Measurements from ENCODE around the gene OR2T10. TPM values are rescaled to one million over a fixed set of nuclear protein-coding genes. Genes with fewer than 3 reads are reported as not detected.

OR2T10 gene
- total and polyA plus RNA-seq, 5 donors = not detected

DNA sequence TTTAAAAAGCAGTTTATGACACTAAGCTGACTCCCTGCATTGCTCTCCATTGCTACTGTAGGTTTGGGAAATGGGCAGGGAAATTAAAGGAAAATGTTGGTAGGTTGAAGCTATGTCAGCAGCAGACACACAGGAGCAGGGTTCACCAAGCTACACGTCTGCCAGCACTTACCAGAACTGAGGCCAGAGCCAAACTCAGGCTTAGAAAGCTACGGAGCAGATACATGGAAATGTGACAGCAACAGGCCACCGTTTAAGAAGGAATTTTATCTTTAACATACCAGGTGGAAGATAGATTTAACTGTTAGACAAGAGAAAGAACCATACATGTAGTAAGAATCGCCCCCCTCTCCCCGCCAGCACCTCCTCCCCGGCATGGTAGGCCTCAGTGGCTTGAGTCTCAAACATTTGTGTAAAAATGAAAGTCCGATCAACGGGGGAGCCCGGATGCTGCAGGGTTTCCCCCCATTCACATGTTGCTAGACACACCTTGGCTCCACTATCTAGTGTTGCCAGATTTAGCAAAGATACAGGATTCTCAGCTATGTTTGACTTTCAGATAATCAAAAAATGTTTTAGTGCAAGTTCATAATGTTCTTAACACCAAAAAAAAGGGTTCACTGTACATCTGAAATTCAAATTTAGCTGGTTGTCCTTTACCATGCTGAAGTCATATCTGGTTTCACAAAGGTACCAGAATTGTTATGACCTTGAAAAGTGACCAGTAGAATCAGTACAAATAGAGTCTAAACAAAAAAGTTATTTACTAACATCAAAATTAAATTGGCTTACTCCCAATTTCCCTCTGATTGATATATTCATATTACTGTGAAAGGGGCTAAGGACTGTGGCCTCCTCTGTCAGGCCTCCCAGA, 30.7 kb upstream of the OR2T10 start:
- WGBS = 75% methylated on average over 9 of the region's 9 CpGs
- DNase-seq (no peak), ATAC-seq (no peak)
- H3K4me3 ChIP-seq (ENCODE audit: low read length) = no peak overlapping the region
- no peak overlapping the region for H3K27ac ChIP-seq (ENCODE audit: low read length)
- intact Hi-C loops (cut with DNase I) = no loop called here
- no peaks in the 10 kb centered on the region for H3K4me1 ChIP-seq (ENCODE audit: control insufficient read depth, insufficient read depth, low read length)
- no peaks in the 10 kb centered on the region for H3K27me3 ChIP-seq (ENCODE audit: control insufficient read depth, insufficient read depth)
- H3K9me3 ChIP-seq (ENCODE audit: control insufficient read depth, low read length) = no peaks in the 10 kb centered on the region

DNA sequence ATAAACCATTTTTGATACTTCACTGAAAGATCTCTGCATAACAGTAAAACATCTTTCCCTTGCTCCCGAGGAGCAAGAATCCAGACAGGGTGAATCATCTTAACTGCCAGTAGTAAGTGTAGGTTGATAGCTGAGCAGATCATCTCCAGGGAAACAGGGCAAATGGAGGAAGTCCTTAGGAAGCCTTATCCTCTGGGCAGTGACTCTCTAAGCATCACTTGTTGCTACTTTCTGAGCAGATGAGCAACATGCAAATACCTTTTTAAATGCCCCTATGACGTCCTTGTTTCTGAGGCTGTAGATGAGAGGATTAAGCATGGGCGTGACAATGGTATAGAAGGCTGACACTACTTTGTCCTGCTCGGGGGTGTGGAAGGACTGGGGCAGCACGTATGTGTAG, 28.5 kb upstream of the OR2T10 start:
- Histone ChIP-seq H3K9me3 (ENCODE audit: control insufficient read depth, low read length) (no peaks in the 10 kb centered on the region), H3K27ac (ENCODE audit: low read length) (no peak overlapping the region), H3K4me3 (ENCODE audit: low read length) (no peak overlapping the region), H3K4me1 (ENCODE audit: control insufficient read depth, insufficient read depth, low read length) (no peaks in the 10 kb centered on the region), H3K27me3 (ENCODE audit: control insufficient read depth, insufficient read depth) (no peaks in the 10 kb centered on the region)
- ATAC-seq (no peak), DNase-seq (no peak)
- WGBS = 58% methylated on average over 5 of the region's 5 CpGs
- intact Hi-C loops (cut with DNase I) = no loop called here

DNA sequence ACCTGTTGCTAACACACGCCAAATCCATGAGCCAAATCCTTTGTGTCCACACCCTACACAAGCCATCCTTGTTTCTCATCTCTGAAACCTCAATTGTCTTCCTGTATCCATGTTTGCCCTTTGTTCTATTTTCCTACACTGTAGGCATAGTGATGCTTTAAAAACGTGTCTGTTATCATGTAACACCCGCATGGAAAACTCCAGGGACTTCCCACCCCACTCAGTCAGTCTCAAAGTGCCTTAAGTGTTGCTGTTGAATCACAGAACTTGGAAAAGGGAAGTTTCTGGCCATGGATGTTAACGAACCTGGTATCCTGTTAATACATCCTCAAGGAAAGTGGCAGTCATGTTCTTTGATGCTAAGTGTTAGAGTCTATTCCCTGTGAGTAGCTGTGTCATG, 27.7 kb upstream of the OR2T10 start:
- ATAC-seq (no peak), DNase-seq (no peak)
- Histone ChIP-seq H3K27me3 (ENCODE audit: control insufficient read depth, insufficient read depth) (no peaks in the 10 kb centered on the region), H3K27ac (ENCODE audit: low read length) (no peak overlapping the region), H3K4me3 (ENCODE audit: low read length) (no peak overlapping the region), H3K9me3 (ENCODE audit: control insufficient read depth, low read length) (no peaks in the 10 kb centered on the region), H3K4me1 (ENCODE audit: control insufficient read depth, insufficient read depth, low read length) (no peaks in the 10 kb centered on the region)
- 53% methylated on average over 4 of the region's 4 CpGs for WGBS
- intact Hi-C loops (cut with DNase I) = no loop called here

DNA sequence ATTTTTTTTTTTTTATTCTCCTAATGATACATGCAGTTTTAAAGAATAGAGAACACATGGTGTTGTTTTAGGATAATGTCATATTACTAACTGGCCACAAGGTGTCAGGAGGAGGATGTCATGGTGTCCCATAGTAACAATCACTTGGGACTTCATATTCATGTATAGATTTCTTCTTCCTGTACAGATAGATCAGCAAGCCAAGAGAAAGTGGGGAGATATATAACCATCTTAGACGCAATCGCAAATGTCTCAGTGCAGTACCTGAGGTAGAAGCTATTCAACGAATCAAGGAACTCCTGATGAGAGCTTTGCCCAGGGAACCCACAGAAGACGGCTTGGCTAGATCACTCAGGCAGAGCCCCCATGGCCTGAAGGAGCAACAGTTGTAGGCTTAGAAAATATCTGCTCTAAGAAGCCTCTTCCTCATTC, 25.1 kb upstream of the OR2T10 start:
- 62% methylated on average over 4 of the region's 4 CpGs for WGBS
- H3K27ac ChIP-seq (ENCODE audit: low read length) = no peak overlapping the region
- H3K9me3 ChIP-seq (ENCODE audit: control insufficient read depth, low read length) = no peaks in the 10 kb centered on the region
- H3K4me3 ChIP-seq (ENCODE audit: low read length) = no peak overlapping the region
- ATAC-seq (no peak), DNase-seq (no peak)
- intact Hi-C loops (cut with DNase I) = loop anchor here in 2 of 4 donors (5.0 kb wide), 1 partner anchor 185 kb away; no protein-coding TSS in a partner anchor
- no peaks in the 10 kb centered on the region for H3K27me3 ChIP-seq (ENCODE audit: control insufficient read depth, insufficient read depth)
- no peaks in the 10 kb centered on the region for H3K4me1 ChIP-seq (ENCODE audit: control insufficient read depth, insufficient read depth, low read length)

DNA sequence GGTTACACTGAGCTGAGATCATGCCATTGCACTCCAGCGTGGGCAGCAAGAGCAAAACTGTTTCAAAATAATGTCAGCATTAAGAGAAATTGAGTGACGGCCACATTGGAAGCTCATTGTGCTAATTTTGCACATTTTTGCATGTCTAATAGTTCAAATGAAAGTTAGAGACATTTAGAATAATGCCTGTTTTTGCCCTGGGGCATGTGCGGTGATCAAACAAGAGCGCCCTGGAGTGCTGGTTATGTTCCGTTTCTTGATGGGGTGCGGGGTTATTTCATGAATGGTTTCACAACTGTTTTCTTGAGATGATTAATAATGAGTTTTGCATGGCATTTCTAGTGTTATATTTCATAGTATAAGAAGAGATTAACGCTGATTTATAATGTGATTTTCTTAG, 24.3 kb upstream of the OR2T10 start:
- DNase-seq (no peak), ATAC-seq (no peak)
- no peak overlapping the region for H3K4me3 ChIP-seq (ENCODE audit: low read length)
- H3K27me3 ChIP-seq (ENCODE audit: control insufficient read depth, insufficient read depth) = no peaks in the 10 kb centered on the region
- no peaks in the 10 kb centered on the region for H3K9me3 ChIP-seq (ENCODE audit: control insufficient read depth, low read length)
- no peaks in the 10 kb centered on the region for H3K4me1 ChIP-seq (ENCODE audit: control insufficient read depth, insufficient read depth, low read length)
- no peak overlapping the region for H3K27ac ChIP-seq (ENCODE audit: low read length)
- intact Hi-C loops (cut with DNase I) = loop anchor here in 3 of 4 donors (2.0 to 5.0 kb wide), 2 partner anchors 185 to 186 kb away; no protein-coding TSS in a partner anchor
- 63% methylated on average over 7 of the region's 7 CpGs for WGBS

DNA sequence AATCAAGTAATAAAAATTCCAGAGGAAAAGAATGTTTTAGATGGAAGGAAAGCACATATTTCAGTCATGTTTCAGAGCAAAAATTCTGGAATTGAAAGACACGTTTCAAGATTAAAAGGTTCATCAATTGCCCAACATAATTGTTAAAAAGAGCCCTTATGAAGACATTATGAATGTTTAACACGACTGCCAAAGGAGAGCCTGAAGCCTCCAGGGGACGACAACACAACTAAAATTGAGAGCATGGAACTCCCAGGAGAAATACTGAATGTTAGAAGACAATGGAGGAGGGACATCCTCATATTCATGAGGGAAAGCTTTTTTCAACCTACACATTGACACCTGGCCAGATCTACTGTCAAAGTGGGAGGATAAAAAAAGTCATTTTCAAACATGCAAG, 21.4 kb upstream of the OR2T10 start:
- intact Hi-C loops (cut with DNase I) = no loop called here
- no peak overlapping the region for H3K4me3 ChIP-seq (ENCODE audit: low read length)
- WGBS = 7% methylated on average over 3 of the region's 3 CpGs
- no peaks in the 10 kb centered on the region for H3K27me3 ChIP-seq (ENCODE audit: control insufficient read depth, insufficient read depth)
- H3K27ac ChIP-seq (ENCODE audit: low read length) = no peak overlapping the region
- ATAC-seq = no peak
- H3K9me3 ChIP-seq (ENCODE audit: control insufficient read depth, low read length) = no peaks in the 10 kb centered on the region
- no peaks in the 10 kb centered on the region for H3K4me1 ChIP-seq (ENCODE audit: control insufficient read depth, insufficient read depth, low read length)
- peak; percentile 18 to 79 (median 57) for DNase-seq

DNA sequence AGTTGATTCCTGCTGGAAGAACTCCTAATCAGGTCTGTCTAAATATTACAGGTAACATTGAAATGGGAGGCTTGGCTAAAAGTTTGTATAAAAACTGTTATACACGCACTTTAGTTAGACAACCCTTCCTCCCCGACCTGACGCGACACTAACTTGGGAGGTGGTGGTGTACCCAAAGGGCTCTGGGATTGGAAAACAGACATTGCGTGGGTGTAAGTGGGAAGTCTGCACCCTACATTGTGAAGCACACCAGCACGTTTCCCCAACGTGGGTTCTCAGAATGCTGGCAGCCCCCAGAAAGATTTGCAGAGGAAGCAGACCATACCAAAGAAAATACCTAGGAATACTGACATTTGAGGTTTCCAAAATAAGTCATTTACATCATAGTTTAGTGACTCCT, 20.6 kb upstream of the OR2T10 start:
- no peaks in the 10 kb centered on the region for H3K9me3 ChIP-seq (ENCODE audit: control insufficient read depth, low read length)
- ATAC-seq (no peak), DNase-seq (no peak)
- H3K27ac ChIP-seq (ENCODE audit: low read length) = no peak overlapping the region
- H3K4me3 ChIP-seq (ENCODE audit: low read length) = no peak overlapping the region
- intact Hi-C loops (cut with DNase I) = no loop called here
- H3K4me1 ChIP-seq (ENCODE audit: control insufficient read depth, insufficient read depth, low read length) = no peaks in the 10 kb centered on the region
- WGBS = 68% methylated on average over 7 of the region's 7 CpGs
- no peaks in the 10 kb centered on the region for H3K27me3 ChIP-seq (ENCODE audit: control insufficient read depth, insufficient read depth)

DNA sequence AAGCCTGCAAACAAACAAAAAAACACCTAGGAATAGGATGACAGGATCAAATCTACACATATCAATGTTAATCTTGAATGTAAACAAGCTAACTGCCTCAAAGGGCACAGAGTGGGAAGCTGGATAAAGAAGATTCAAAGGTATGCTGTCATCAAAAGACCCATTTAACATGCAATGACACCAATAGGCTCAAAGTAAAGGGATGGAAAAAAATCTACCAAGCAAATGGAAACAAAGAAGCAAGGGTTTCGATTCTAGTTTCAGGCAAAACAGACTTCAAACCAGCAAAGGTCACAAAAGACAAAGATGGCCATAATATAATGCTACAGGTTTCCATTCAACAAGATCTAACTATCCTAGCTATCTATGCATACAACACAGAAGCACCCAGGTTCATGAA, 16.2 kb upstream of the OR2T10 start:
- ATAC-seq = no peak
- 60% methylated on average over 1 of the region's 1 CpG for WGBS

DNA sequence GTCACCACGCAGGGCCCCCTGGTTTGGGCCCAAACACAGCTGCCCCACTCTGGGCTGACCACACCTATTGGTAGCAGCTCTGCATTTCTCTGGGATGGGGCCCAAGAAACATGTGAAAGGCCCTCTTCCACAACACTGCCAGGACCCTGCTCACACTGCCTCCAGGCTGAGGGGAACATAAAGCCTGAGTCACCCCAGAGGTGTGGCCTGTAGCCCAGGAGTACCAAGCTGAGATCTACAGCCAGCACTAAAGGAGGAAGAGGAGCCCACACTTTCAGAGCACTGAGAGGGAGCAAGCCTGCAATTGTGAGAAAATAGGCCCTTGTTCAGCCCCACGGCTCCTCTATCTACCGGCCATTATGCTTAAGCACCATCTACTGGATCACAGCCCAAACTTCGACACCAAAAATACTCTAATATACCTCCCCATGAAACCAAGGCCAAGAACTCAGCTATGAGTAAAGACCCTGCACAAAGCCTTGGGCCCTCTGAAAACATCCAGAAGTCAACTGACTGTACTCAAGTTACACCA, 14.4 kb upstream of the OR2T10 start:
- 82% methylated on average over 4 of the region's 4 CpGs for WGBS
- Histone ChIP-seq H3K4me3 (ENCODE audit: low read length) (no peak overlapping the region), H3K4me1 (ENCODE audit: control insufficient read depth, insufficient read depth, low read length) (no peaks in the 10 kb centered on the region), H3K27me3 (ENCODE audit: control insufficient read depth, insufficient read depth) (no peaks in the 10 kb centered on the region), H3K9me3 (ENCODE audit: control insufficient read depth, low read length) (no peaks in the 10 kb centered on the region), H3K27ac (ENCODE audit: low read length) (no peak overlapping the region)
- ATAC-seq (no peak), DNase-seq (no peak)
- intact Hi-C loops (cut with DNase I) = no loop called here

More for the DNA sequence above, 16.2 kb upstream of the OR2T10 start:
- H3K9me3 ChIP-seq (ENCODE audit: control insufficient read depth, low read length) = no peaks in the 10 kb centered on the region
- no peaks in the 10 kb centered on the region for H3K27me3 ChIP-seq (ENCODE audit: control insufficient read depth, insufficient read depth)
- intact Hi-C loops (cut with DNase I) = no loop called here
- H3K4me1 ChIP-seq (ENCODE audit: control insufficient read depth, insufficient read depth, low read length) = no peaks in the 10 kb centered on the region
- no peak overlapping the region for H3K4me3 ChIP-seq (ENCODE audit: low read length)
- H3K27ac ChIP-seq (ENCODE audit: low read length) = no peak overlapping the region
- DNase-seq = no peak

DNA sequence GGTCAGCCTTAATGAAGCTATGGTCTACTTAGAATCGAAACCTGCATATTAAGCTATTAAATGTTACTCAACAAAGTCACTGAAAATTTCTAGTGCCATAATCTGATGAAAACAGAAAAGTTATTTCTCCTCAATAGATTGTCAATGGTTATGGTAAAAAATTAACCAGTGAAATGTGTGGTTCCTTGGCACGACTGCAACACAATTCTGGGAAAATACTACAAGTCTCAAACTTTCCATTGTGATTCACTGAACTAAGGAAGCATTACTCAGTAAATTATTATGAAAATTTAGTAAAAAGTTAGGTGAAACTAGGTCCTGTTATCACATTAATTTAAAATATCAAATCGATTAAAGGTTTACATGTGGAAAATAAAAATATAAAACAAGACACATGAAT, 12.8 kb upstream of the OR2T10 start:
- no peak overlapping the region for H3K27ac ChIP-seq (ENCODE audit: low read length)
- DNase-seq (no peak), ATAC-seq (no peak)
- intact Hi-C loops (cut with DNase I) = no loop called here
- no peak overlapping the region for H3K4me3 ChIP-seq (ENCODE audit: low read length)
- no peaks in the 10 kb centered on the region for H3K9me3 ChIP-seq (ENCODE audit: control insufficient read depth, low read length)
- no peaks in the 10 kb centered on the region for H3K4me1 ChIP-seq (ENCODE audit: control insufficient read depth, insufficient read depth, low read length)
- H3K27me3 ChIP-seq (ENCODE audit: control insufficient read depth, insufficient read depth) = no peaks in the 10 kb centered on the region
- whole genome bisulfite sequencing = 43% methylated on average over 3 of the region's 3 CpGs

DNA sequence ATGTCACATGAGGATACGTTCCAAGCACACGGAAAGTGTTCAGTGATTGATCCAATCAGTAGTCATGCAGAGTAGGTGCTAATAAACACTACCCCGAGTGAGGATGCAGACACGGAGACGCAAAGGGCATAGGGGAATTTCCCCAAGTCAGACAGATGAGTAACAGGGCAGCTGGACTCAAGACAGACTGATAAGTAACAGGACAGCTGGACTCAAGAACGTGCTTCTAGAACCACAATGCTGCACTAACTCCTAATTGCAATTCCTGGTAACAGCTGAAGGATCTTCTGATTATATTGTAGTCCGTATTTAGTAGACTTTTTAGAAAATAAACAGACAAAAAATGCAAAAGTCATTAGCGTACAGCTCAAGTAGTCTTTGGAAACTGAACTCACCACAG, 1.9 kb upstream of the OR2T10 start:
- intact Hi-C loops (cut with DNase I) = no loop called here
- Histone ChIP-seq H3K27me3 (ENCODE audit: control insufficient read depth, insufficient read depth) (no peaks in the 10 kb centered on the region), H3K4me1 (ENCODE audit: control insufficient read depth, insufficient read depth, low read length) (no peaks in the 10 kb centered on the region), H3K27ac (ENCODE audit: low read length) (no peak overlapping the region), H3K9me3 (ENCODE audit: control insufficient read depth, low read length) (no peaks in the 10 kb centered on the region), H3K4me3 (ENCODE audit: low read length) (no peak overlapping the region)
- 73% methylated on average over 8 of the region's 8 CpGs for WGBS
- DNase-seq (no peak), ATAC-seq (no peak)
